Measurements from ENCODE around the gene CCNY.

- TF ChIP-seq CTCF (IDR thresholded peaks at IDR 0.05) = no peak
- TF ChIP-seq POLR2A (IDR thresholded peaks at IDR 0.05) = no peak
These were observed 51.9 kb downstream of the CCNY start for GRCh38 chr10:35388197-35388596.

All from Peyer's patch (tissue), 4 donors.